Nephron (organoid): ENCODE measurements around the gene ITIH6.
A peak's percentile ranks its signal among the peaks of the same experiment; 100 is the strongest.
"Not testable (repeated sequence)": the region's sequence is repeated elsewhere in the genome, so short reads cannot be mapped to it uniquely, and the experiment has no call there.

Experiments
- H3K27ac Mint-ChIP-seq, 3 experiments: 2 replicates each; pipeline ENCODE4 v1.8.0; 2020; ENCODE audit warnings: mixed read lengths in 3 of 3, mild to moderate bottlenecking in 2 of 3, moderate library complexity in 1 of 3
- H3K27me3 Mint-ChIP-seq: 2 replicates; pipeline ENCODE4 v1.8.0; 2021; ENCODE audit warnings: low read depth, mild to moderate bottlenecking, moderate library complexity, mixed read lengths
- H3K36me3 Mint-ChIP-seq: 2 replicates; pipeline ENCODE4 v1.8.0; 2020; ENCODE audit warnings: low read depth, mixed read lengths
- H3K4me1 Mint-ChIP-seq: 2 replicates; pipeline ENCODE4 v1.8.0; 2020; ENCODE audit warnings: mixed read lengths
- H3K4me3 Mint-ChIP-seq, 3 experiments: 2 replicates each; pipeline ENCODE4 v1.8.0; 2020; ENCODE audit warnings: mild to moderate bottlenecking in 3 of 3, mixed read lengths in 3 of 3, moderate library complexity in 2 of 3
- H3K9me3 Mint-ChIP-seq: 2 replicates; pipeline ENCODE4 v1.8.0; 2020; ENCODE audit warnings: mixed read lengths
- CTCF ChIP-seq, 3 experiments: fragments of 200-600 bp; sonication (generic); IDR thresholded peaks; one replicate each; pipeline ENCODE4 v1.5.0; 2021; ENCODE audit warnings: antibody characterized with exemption in 3 of 3; ENCODE audit not compliant: unreplicated experiment in 3 of 3

The ITIH6 gene

GRCh38 chrX:54747733-54748393, 50.2 kb downstream of the ITIH6 start:
- H3K4me3 Mint-ChIP-seq = no peak overlapping the region
- peaks cover 18% of the 10 kb centered on the region for H3K9me3 Mint-ChIP-seq
- TF ChIP-seq CTCF (IDR thresholded peaks at IDR 0.05; ENCODE audit: unreplicated experiment in 3 of 3) = no peak
- H3K27me3 Mint-ChIP-seq = no peaks in the 10 kb centered on the region
- H3K27ac Mint-ChIP-seq = no peak overlapping the region
- no peaks in the 10 kb centered on the region for H3K4me1 Mint-ChIP-seq
- no peaks in the 10 kb centered on the region for H3K36me3 Mint-ChIP-seq

- no peaks in the 10 kb centered on the region for H3K27me3 Mint-ChIP-seq
- peaks cover 24% of the 10 kb centered on the region for H3K9me3 Mint-ChIP-seq
- H3K4me1 Mint-ChIP-seq = no peaks in the 10 kb centered on the region
- H3K27ac Mint-ChIP-seq = no peak overlapping the region
- no peak for TF ChIP-seq CTCF (IDR thresholded peaks at IDR 0.05; ENCODE audit: unreplicated experiment in 3 of 3)
- no peak overlapping the region for H3K4me3 Mint-ChIP-seq
- H3K36me3 Mint-ChIP-seq = no peaks in the 10 kb centered on the region
Observed at GRCh38 chrX:54746928-54747327, 51.1 kb downstream of the ITIH6 start.

- no peak overlapping the region for H3K27ac Mint-ChIP-seq
- no peak overlapping the region for H3K4me3 Mint-ChIP-seq
- no peaks in the 10 kb centered on the region for H3K36me3 Mint-ChIP-seq
- H3K27me3 Mint-ChIP-seq = no peaks in the 10 kb centered on the region
- peaks cover 26% of the 10 kb centered on the region for H3K9me3 Mint-ChIP-seq
- no peak for TF ChIP-seq CTCF (IDR thresholded peaks at IDR 0.05; ENCODE audit: unreplicated experiment in 3 of 3)
- H3K4me1 Mint-ChIP-seq = no peaks in the 10 kb centered on the region
Observed at GRCh38 chrX:54745676-54746075, 52.4 kb downstream of the ITIH6 start.

GRCh38 chrX:54738567-54738966, 59.5 kb downstream of the ITIH6 start:
- not testable (repeated sequence) for H3K36me3 Mint-ChIP-seq, H3K4me3 Mint-ChIP-seq, H3K27ac Mint-ChIP-seq, H3K27me3 Mint-ChIP-seq, H3K4me1 Mint-ChIP-seq
- H3K9me3 Mint-ChIP-seq = peaks cover 59% of the 10 kb centered on the region

GRCh38 chrX:54736298-54736942, 61.6 kb downstream of the ITIH6 start:
- H3K36me3 Mint-ChIP-seq, H3K27me3 Mint-ChIP-seq, H3K4me3 Mint-ChIP-seq, H3K27ac Mint-ChIP-seq, H3K4me1 Mint-ChIP-seq: not testable (repeated sequence)
- H3K9me3 Mint-ChIP-seq = peaks cover 48% of the 10 kb centered on the region

GRCh38 chrX:54721424-54721823, 76.6 kb downstream of the ITIH6 start:
- H3K9me3 Mint-ChIP-seq = peaks cover 23% of the 10 kb centered on the region

More at GRCh38 chrX:54721424-54721823, 76.6 kb downstream of the ITIH6 start:
- Mint-ChIP-seq H3K27ac (peak overlapping the region in 1 of 3 experiments; percentile 15), H3K36me3 (no peaks in the 10 kb centered on the region), H3K27me3 (no peaks in the 10 kb centered on the region), H3K4me3 (no peak overlapping the region), H3K4me1 (no peaks in the 10 kb centered on the region)
- no peak for TF ChIP-seq CTCF (IDR thresholded peaks at IDR 0.05; ENCODE audit: unreplicated experiment in 3 of 3)
